HepG2 (cell line): ENCODE results near the gene CDKN2A. TPM values are rescaled to one million over a fixed set of nuclear protein-coding genes. Genes with fewer than 3 reads are reported as not detected.

Experiments used
- polyA plus RNA-seq, 8 experiments: library from polyadenylated mRNA; depleted of rRNA in 3 of 8; stranded (reverse) in 7 of 8; unstranded in 1 of 8; fragments of >200 nt; fragmentation: Illumina TruSeq in 4 of 8; extraction: Trizol in 4 of 8; gene quantifications; 2 replicates each; pipeline versions ENCODE4 v1.2.1 to v1.2.3, GENCODE V29; 2011 to 2016; ENCODE audit warnings: low read depth in 4 of 8, missing spikeins in 1 of 8, mixed read lengths in 1 of 8; ENCODE audit not compliant: insufficient read depth in 1 of 8
- total RNA-seq, 5 experiments: library from RNA; depleted of rRNA; stranded (reverse); fragments of >200 nt; fragmentation: Illumina TruSeq; extraction: Trizol; gene quantifications; 2 replicates each; pipeline ENCODE4 v1.2.3, GENCODE V29; 2016; ENCODE audit warnings: low read depth in 1 of 5

CDKN2A gene
- total and polyA plus RNA-seq, 2 of the 13 experiments (the other 11 are each of a cell fraction or from before 2014, with no cell fraction given) = 4.2 to 4.8 TPM

Other genes with a start within 250 kb of the CDKN2A start
- 51.2 and 74.1 TPM in 2 replicates for gene MTAP, start 191.8 kb downstream of the CDKN2A start, total RNA-seq (2016; rRNA removed; fragmentation: Illumina TruSeq; extraction: Trizol)
- 16.7 and 19.5 TPM in 2 replicates for gene MTAP, start 191.8 kb downstream of the CDKN2A start, polyA plus RNA-seq (2011; rRNA removed)
- gene CDKN2B-AS1, start 399 bp upstream of the CDKN2A start, total RNA-seq (2016; rRNA removed; fragmentation: Illumina TruSeq; extraction: Trizol) = 0.64 and 0.77 TPM in 2 replicates
- 1.8 and 2.3 TPM in 2 replicates for gene CDKN2B-AS1, start 399 bp upstream of the CDKN2A start, polyA plus RNA-seq (2011; rRNA removed)
- gene CDKN2B, start 14.9 kb upstream of the CDKN2A start, total RNA-seq (2016; rRNA removed; fragmentation: Illumina TruSeq; extraction: Trizol) = 0.83 and 1.4 TPM in 2 replicates
- 1.5 and 2.3 TPM in 2 replicates for gene CDKN2B, start 14.9 kb upstream of the CDKN2A start, polyA plus RNA-seq (2011; rRNA removed)